Tibial nerve (tissue), 4 donors: ENCODE measurements around the gene DCP2.

ENCODE experiments used
- CTCF ChIP-seq, 5 experiments: fragments of 200-600 bp in 3 of 5; fragments of 450-650 bp in 2 of 5; sonication (generic) in 3 of 5; IDR thresholded peaks; one replicate each; pipeline ENCODE4 v1.5.1; 2016 to 2019; ENCODE audit warnings: antibody characterized with exemption in 5 of 5, mild to moderate bottlenecking in 3 of 5, moderate library complexity in 2 of 5
- EP300 ChIP-seq, 2 donors: sonication (generic); formaldehyde crosslinking; IDR thresholded peaks; one replicate each; pipeline ENCODE4 v1.6.1; 2017; ENCODE audit warnings: antibody characterized with exemption in 2 of 2, mild to moderate bottlenecking in 1 of 2
- POLR2A ChIP-seq, 2 donors: fragments of 450-650 bp; IDR thresholded peaks; one replicate each; pipeline ENCODE4 v1.6.1; 2017; ENCODE audit warnings: antibody characterized with exemption in 2 of 2, mild to moderate bottlenecking in 2 of 2, moderate library complexity in 2 of 2

GRCh38 chr5:113062869-113063508 is 86.4 kb downstream of the DCP2 start:
- no peak for TF ChIP-seq POLR2A (IDR thresholded peaks at IDR 0.05)
- no peak for TF ChIP-seq EP300 (IDR thresholded peaks at IDR 0.05)
- no peak for TF ChIP-seq CTCF (IDR thresholded peaks at IDR 0.05)
